Activated CD4-positive, alpha-beta T cell treated with anti-CD3 and anti-CD28 coated beads, Interleukin-2, amount 50 U/mL, for 1 hour (primary cell): ENCODE data around the gene CHST8.

Experiments used
- DNase-seq: peaks from one replicate; pipeline ENCODE4 v3.0.0-alpha.2; 2020

Gene CHST8

DNA sequence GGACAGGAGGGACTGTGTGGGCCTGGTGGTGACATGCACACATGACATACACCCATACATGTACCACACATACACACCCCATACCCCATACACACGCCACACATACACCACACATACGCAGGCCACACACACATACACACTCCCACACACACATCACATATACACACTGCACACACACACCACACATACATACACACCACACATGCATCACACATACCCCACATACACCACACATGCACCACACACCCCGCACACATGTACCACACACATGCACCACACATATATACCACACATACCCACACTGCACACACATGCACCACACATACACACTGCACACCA lies 98.4 kb downstream of the CHST8 start:
- DNase-seq, result no peak

DNA sequence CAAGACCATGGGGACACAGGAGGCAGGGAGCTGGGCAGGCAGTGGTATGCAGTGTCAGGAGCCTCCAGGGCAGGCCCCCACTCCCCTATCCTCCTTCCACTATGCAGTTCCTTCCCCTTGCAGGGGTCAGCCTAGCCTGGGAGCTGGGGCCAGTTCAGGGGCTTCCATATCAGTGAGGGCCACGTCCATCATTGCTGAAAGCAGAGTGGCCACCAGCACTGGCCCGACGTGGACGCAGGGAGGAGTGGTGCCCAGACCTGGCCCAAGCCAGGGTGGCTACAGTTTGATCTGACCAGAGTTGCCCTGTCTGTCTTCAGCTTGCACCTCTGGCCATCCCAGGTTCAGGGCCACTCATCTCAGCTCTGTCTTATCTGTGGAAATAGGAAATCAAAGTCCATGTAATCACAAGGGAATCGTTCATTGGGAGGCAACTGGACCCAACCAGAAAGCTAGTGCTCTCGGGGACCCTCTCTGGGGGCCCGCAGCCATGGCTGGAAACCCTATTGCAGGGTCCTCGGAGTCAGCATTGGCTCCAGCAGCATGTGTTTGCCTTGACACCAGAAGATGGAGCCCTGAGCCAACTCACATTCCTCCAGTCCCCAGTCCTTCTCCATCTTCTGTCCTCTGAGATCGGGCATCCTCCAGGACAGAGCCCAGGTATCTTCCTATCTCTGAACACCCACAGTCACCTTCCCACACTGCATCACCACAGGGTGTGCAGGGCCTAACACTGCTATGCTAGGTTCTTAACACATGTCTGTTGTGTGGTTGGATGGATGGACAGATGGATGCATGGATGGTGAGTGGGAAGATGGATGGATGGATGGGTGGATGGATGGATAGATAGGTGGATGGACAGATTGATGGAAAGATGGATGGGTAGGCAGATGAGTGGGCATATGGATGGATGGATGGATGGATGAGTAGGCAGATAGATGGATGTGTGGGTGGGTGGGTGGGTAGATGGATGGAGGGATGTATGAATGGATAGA lies 99.2 kb downstream of the CHST8 start:
- no peak for DNase-seq

DNA sequence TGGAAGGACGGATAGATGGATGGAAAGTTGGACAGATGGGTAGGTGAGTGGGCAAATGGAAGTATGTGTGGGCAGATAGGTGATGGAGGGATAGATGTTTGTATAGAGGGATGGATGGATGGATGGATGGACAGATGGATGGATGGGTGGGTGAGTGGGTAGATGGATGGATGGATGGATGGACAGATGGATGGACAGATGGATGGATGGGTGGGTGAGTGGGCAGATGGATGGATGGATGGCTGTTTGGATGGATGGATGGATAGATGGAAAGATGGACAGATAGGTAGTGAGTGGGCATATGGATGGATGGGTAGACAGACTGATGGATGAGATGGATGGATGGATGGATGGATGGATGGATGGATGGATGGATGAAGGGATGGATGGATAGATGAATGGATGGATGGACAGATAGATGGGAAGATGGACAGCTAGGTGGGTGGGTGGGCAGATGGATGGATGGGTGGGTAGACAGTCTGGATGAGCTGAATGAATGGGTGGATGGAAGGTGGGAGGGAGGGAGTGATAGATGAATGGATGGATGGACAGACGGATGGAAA lies 100.1 kb downstream of the CHST8 start:
- DNase-seq, result no peak

DNA sequence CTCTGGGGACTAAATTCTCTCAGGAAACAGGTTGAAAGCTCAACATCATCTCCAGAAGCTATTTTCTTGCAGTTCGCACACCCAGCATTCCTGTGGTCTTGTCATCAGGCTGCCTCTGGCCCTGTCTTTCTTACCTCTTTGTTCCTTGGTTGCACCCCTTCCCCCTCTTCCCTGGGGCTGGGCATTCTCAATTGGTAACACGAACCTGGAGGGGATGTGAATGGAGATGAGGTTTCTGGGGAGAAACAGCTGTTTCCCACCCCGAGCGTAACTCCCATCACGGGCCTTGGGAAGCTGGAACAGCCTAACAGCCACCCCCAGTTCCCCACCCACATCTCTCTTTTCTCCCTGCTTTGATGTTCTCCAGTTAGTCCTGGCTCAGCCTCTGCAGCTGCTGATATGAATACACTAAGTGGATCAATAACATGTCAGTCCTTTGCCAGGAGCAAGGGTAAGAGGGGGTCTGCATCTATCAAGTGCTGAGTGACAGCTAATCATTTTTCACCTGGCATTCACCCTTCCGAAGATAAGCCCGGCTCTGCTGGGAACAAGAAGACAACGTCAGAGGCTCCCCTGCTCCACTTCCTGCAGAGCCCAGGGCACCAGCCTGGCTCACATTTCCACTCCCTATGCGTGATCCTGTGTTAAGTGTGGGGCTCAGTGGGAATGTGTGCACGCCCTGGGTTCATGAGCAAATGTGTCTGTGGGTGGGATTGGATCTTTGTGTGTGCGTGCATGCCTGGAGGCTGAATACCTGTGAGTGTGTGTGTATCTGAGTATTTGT lies 100.9 kb downstream of the CHST8 start:
- DNase-seq, result no peak

DNA sequence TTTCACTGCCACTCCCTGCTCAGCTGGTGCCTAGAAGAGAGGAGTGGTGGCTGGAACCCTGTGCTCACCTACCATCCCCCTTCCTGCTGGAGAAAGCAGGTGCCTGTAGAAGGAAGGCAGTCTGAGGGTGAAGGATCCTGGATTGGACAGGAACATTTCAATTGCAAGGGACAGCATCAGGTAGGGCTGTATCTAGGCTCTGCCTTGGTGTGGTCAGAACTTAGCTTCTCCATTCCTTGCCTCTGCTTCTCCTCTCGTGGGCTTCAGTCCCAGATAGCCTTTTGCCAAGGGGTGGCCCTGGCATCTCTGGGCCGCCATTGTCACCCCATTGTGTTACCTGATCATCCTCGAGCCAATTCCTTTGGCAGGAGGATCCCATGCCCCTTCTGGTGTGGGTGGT lies 101.8 kb downstream of the CHST8 start:
- no peak for DNase-seq

DNA sequence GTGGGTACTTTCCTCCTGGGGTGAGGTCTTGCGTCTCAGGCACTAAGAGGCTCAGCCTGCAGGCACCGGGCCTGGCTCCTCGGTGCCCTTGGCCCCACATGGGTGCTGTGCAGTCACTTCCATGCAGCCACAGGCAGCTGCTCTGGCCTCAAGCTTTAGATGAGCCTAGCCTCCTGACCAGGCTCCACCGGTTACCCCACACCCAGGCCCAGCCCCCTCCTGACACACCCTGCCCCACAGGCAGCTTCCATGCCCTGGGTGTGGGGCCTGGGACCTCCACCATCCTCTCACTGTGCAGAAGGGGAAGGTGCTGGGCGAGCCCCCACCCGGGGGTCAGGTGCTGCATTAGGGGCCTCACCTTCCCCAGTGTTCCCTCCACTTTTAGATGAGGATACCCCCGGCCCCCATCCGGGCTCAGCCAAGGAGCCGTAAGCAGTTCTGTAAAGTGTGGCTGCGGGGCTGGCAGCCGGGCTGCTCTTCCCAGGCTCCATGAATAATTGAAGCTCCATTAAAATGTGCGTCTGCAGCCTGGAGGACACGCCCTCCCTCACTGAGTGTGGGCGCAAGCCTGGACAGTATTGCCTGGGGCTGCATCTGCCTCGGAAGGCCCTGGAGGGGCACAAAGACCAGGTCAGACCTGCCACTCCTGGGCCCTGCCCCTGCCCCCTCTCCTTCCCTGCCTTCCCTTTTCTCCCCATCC lies 102.4 kb downstream of the CHST8 start:
- no peak for DNase-seq

DNA sequence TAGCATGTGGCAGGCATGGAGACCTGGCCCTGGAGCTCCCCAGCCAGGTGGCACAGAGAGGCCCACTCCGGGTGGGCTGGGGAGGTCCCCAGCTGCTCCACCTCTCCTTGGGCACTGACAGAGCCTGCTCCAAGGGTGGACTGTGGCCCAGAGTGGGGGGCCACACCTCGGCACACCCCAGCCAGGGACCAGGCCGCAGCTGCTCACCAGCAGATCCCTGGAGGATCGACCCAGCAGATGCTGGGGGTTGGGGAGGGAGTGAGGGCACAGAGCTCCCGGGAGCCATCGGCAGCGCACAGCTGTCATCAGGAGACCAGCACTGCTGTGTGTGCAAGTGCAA lies 102.9 kb downstream of the CHST8 start:
- DNase-seq, result no peak

DNA sequence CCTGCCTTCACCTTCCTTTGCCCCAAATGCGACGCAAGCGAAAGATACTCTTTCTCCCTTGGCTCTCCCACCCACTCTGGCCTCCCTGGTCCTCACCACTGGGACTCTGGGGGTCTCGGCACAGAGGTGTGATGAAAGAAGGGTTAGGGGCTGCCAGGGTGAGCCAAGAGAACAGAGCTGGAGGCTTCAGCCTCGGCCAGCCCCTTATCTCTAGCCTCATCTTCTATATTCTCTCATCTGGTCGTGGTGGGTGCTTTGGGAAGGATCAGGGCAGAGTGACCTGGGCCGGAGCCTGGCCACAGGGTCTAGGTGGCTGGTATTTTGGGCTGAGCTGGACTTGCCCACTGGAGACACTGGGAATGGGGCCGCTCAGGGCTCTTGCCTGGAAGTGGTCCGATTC lies 103.8 kb downstream of the CHST8 start:
- no peak for DNase-seq

DNA sequence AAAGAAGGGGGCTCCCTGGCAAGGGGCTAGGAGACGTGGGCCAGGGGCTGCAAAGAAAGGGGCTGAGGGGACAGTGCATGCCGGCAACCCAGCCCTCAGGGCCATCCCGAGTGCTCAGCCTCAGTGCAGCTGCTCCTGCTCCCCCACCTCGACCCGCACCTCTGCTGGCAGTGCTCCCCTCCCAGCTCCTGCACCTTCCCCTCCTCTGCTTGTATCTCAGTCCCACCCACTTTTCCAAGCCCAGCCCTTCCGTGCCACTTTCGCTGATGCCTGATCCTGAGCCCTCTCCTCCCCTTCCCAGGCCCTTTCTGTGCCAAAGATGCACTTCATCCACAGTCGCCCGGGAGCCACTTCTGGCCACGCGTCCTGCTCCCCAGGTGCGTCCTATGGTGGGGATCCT lies 105.0 kb downstream of the CHST8 start:
- DNase-seq, result no peak

DNA sequence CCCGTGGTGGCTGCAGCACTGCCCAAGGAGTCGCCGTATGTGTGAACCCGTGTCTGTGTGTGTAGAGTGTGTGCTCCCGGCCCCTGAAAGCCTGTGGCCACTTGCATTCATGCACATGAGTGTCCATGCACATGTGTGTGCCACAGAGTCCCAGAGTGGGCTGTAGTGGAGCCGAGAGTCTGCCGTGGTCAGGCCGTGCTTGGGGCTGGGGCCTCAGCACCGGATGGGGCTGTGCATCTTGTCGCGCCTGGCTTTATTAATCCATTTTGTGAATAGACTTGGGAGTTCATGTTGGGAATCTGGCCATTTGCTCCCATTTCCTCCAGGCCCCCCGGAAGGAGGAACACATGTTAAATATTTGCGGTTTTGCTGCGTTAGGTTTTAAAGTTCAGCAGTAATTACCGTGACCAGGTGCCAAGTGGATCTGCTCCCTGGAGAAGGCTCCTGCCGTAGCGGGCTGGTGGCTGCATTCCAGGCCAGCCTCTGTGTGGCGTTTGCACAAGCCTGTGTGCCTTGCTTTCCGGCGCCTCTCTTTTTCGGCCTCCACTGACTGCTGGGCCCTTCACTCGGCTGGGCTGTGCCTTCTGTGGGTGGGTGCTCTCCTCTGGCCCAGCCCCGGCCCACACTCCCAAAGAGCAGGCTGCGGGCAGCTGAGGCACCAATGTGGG lies 105.7 kb downstream of the CHST8 start:
- DNase-seq, result no peak

DNA sequence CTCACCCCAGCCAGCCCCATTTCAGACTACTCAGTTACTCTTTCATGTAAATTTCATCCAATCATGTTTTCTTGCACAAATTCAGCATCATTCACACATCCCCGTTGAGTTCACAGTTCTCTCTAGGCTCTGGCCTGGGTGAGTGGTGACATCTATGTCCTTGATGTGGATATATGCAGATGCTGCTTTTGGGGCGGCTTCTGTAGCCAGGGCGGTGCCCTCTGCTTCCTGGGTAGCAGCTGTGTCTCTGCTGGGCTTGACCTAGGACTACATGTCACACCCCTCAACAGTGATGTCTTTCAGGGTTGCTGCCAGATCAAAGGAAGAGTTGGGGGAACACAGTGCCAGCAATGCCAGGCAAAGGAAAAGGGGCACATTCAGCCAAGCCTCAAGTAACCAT lies 106.4 kb downstream of the CHST8 start:
- no peak for DNase-seq

DNA sequence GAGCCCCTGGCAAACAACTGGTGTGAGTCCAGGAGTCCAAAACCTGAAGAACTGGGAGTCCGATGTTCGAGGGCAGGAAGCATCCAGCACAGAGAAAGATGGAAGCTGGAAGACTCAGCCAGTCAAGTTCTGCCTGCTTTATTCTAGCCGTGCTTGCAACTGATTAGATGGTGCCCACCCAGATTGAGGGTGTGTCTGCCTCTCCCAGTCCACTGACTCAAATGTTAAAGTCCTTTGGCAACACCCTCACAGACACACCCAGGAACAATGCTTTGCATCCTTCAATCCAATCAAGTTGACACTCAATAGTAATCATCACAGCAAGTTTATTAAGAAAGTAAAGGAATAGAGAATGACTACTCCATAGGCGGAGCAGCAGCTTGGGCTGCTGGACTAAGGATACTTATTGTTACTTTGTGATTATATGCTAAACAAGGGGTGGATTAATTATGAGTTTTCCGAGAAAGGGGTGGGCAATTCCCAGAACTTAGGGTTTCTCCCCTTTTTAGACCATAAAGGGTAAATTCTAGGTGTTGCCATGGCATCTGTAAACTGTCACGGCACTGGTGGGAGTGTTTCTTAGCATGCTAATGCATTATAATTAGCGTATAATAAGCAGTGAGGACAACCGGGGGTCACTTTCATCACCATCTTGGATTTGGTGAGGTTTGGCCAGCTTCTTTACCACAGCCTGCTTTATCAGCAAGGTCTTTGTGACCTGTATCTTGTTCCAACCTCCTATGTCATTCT lies 109.3 kb downstream of the CHST8 start:
- DNase-seq, result no peak

DNA sequence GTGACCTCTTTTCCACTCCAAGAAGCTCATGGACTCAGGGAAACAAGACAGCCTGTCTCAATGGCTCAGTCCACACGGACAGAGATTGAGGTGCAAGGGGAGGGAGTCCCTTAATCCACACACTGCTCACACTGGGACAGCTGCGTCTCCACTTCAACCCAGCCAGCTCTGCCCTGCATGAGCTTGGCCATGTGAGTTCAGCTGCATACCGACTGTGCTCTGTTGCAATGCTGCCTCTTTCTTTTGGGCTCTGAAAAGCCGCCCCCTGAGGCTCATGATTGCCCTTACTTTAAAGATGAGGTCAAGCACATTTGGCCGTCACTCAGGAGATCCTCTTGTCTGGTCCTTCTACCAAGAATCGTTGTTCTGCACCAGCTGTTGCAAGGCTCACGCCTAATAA lies 110.1 kb downstream of the CHST8 start:
- no peak for DNase-seq

DNA sequence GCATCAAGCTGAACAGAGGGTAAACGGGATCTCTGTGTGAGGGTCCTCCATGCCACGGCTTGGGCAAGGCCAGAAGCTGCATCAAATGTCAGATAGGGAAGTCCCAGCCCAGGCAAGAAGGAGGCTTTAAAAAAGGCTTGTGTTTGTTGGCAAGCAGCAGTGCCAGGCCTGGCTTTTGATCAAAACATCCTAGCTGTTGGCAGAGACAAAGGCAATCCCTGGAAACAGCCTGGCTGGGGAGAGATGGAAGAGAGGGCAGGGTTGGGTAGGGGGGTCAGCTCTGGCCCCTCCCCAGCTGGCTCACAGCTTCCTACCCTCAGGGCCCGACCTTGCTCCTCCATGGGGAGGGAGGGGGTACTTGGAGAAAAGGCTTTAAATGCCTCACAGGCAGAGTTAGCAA lies 113.2 kb downstream of the CHST8 start:
- no peak for DNase-seq

DNA sequence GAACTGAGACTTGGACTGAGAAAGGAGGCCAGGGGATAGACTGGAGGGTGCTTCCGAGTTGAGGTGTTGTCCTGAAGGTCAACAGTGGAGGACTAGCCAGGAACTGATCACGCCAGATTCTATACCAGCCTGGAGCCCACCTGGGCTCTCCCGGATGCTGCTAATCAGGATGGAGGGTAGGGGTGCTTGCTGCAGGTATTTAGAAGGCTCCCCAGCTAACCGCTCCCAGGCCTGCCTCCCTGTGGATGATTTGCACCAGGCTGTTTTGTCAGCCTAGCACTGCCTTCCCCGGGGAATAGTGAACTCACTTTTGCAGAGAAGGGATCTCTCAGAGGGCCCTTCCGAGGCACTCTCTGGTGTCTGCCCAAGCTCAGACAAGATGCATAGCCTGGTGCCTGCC lies 114.4 kb downstream of the CHST8 start:
- no peak for DNase-seq

DNA sequence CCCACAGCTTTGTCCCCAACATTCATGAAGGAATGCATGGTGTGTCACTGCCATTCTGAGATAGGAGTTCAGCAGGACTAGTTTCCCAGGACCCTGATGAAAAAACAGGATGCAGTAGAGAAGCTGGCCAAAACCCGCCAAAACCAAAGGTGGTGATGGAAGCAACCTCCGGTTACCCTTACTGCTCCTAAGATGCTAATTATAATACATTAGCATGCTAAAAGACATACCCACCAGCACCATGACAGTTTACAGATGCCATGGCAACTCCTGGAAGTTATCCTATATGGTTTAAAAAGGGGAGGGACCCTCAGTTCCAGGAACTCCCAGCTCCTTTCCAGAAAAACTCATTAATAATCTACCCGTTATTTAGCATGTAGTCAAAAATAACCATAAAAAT lies 115.0 kb downstream of the CHST8 start:
- no peak for DNase-seq

DNA sequence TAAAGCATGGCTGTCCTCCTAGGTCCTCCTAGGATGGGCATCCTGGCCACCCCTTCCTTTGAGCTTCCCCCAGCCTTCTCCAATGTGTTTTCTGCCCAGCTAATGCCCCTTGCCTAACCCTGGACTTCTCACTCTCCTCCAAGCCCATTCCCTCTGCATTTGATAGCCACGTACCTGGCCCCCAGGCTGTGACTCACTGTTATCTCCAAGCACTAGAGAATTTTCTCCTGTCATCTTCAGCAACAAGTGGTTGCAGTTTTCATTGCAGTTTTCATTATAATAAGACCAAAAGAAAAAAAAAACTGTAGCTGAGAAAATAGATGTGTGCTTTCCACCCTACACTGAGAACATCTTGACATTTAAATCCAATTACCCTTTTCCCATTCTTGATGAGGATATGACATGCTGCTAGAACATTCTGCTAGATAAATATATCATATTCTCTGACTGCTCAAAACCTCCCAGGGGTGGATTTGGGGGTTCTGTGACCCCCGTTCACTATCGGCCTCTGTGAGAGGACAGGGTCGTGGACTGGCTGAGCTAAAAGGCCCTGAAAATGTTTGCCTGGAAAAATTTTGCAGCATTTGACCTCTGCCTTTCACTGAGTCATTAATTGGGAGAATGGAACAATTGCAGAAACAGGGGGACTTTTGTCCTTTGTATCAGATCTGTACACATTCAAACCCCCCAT lies 116.1 kb downstream of the CHST8 start:
- no peak for DNase-seq

DNA sequence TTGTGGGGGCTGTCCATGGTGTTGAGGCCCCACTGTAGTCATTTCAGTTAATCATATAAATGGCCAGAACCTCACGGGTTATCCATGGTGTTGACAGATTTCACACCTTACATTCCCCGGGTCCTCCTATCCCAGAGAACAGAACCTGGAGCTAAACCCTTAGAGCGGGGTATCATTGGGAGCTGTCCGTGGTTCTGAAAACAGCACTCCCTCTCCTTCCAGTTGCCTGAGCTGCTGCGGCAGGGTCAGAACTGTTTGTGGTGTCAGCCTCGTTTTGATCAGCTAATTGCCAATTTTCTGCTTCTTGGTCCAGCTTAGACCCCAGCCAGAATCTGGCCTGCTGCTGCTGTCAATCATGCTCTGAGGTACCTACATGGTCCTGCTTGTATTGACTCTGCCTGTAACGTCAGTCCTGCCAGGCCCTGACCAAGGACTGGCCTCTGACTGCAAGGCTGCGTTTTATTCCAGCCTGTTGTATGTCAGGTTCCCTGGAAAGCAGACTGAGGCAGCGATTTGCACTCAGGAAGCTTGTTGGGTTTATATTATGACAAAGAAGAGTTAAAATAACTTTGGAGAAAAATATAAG lies 119.2 kb downstream of the CHST8 start:
- DNase-seq, result no peak

DNA sequence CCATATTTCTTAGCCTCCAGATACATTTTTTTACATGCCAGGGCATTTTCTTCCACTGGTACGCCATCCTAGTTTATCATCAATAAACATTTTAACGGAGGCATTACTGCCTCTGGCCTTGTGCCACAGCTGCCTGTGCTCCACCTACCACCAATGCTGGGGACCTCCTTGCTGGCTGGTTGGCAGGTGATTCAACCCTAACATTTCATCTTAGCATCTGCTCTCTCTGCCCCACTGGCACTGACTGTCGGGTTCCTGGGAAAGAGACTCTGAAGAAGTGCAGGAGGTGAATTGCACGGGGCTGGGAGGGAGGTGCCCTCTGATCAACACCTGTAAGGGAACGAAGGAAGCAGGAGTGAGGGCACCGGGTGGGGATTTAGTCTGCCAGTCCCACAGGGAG lies 123.5 kb downstream of the CHST8 start:
- no peak for DNase-seq

DNA sequence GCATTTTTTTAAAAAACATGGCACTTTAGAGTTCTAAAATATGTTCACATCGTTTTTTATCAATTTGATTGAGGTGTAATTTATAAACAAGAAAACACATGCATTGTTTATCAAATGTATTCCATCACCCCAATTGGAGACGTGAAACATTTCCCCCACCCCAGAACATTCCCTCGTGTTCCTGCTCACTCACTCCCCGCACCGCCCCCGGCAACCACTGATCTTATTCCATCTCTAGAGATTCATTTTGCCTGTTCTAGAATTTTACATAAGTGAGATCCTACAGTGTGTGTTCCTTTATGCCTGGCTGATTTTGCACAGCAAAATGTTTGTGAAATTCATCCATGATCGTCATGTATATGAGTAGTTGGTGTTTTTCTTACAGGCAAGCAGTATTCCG lies 124.4 kb downstream of the CHST8 start:
- no peak for DNase-seq

DNA sequence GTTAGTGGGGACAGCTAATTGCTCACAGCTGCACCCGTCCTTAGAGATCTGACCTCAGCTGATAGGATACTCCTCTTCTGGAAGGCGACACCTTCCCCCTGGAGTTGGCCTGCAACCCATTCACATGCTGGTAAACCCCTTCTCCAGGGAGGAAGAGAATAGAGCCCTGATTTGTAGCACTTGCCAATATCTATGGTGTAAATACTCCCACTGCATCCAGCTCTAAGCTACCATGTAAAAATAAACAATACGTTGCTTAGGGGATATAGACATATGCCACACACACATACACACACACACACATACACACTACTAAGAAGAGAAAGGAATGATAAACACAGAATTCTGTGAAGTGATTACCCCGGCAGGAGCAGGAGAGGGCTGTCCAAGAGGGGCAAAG lies 125.5 kb downstream of the CHST8 start:
- no peak for DNase-seq
